ENCODE data around the gene LYRM1.
"Not testable (repeated sequence)": the region's sequence is repeated elsewhere in the genome, so short reads cannot be mapped to it uniquely, and the experiment has no call there.

LYRM1 gene

GRCh38 chr16:20937736-20938135 lies 37.2 kb downstream of the LYRM1 start:
- no peak for DNase-seq (ENCODE audit: low read depth in 2 of 2)

- no peak for DNase-seq (ENCODE audit: low read depth in 2 of 2)
These were observed 37.9 kb downstream of the LYRM1 start for GRCh38 chr16:20938426-20938825.

- DNase-seq (ENCODE audit: low read depth in 2 of 2) = no peak
These were observed 39.0 kb downstream of the LYRM1 start for GRCh38 chr16:20939611-20940010.

GRCh38 chr16:20940871-20941635 lies 40.5 kb downstream of the LYRM1 start:
- DNase-seq (ENCODE audit: low read depth in 2 of 2) = no peak

GRCh38 chr16:20941636-20941926 lies 41.0 kb downstream of the LYRM1 start:
- DNase-seq (ENCODE audit: low read depth in 2 of 2) = no peak

- DNase-seq (ENCODE audit: low read depth in 2 of 2) = no peak
These were observed 41.7 kb downstream of the LYRM1 start for GRCh38 chr16:20942256-20942655.

GRCh38 chr16:20944861-20945574 lies 44.4 kb downstream of the LYRM1 start:
- DNase-seq (ENCODE audit: low read depth in 2 of 2) = peak in 1 of 2 donors; percentile 0

GRCh38 chr16:20945575-20945875 lies 45.0 kb downstream of the LYRM1 start:
- not testable (repeated sequence) for DNase-seq (ENCODE audit: low read depth in 2 of 2)

- DNase-seq (ENCODE audit: low read depth in 2 of 2) = no peak
These were observed 45.6 kb downstream of the LYRM1 start for GRCh38 chr16:20946015-20946629.

- DNase-seq (ENCODE audit: low read depth in 2 of 2) = no peak
These were observed 47.9 kb downstream of the LYRM1 start for GRCh38 chr16:20948444-20948843.

- no peak for DNase-seq (ENCODE audit: low read depth in 2 of 2)
These were observed 49.1 kb downstream of the LYRM1 start for GRCh38 chr16:20949660-20950059.

- DNase-seq (ENCODE audit: low read depth in 2 of 2) = no peak
These were observed 49.7 kb downstream of the LYRM1 start for GRCh38 chr16:20950294-20950693.

- DNase-seq (ENCODE audit: low read depth in 2 of 2) = no peak
These were observed 51.8 kb downstream of the LYRM1 start for GRCh38 chr16:20952139-20952920.

- no peak for DNase-seq (ENCODE audit: low read depth in 2 of 2)
These were observed 54.0 kb downstream of the LYRM1 start for GRCh38 chr16:20954574-20954973.

- DNase-seq (ENCODE audit: low read depth in 2 of 2) = no peak
These were observed 55.7 kb downstream of the LYRM1 start for GRCh38 chr16:20956319-20956718.

- DNase-seq (ENCODE audit: low read depth in 2 of 2) = no peak
These were observed 56.6 kb downstream of the LYRM1 start for GRCh38 chr16:20957153-20957552.

GRCh38 chr16:20960899-20961298 lies 60.3 kb downstream of the LYRM1 start:
- no peak for DNase-seq (ENCODE audit: low read depth in 2 of 2)

GRCh38 chr16:20968765-20969164 lies 68.2 kb downstream of the LYRM1 start:
- DNase-seq (ENCODE audit: low read depth in 2 of 2) = no peak

- DNase-seq (ENCODE audit: low read depth in 2 of 2) = no peak
These were observed 68.8 kb downstream of the LYRM1 start for GRCh38 chr16:20969386-20969785.

- DNase-seq (ENCODE audit: low read depth in 2 of 2) = no peak
These were observed 70.8 kb downstream of the LYRM1 start for GRCh38 chr16:20971401-20971800.

- DNase-seq (ENCODE audit: low read depth in 2 of 2) = not testable (repeated sequence)
These were observed 72.6 kb downstream of the LYRM1 start for GRCh38 chr16:20973201-20973600.

Measured in stimulated activated CD8-positive, alpha-beta memory T cell treated with anti-CD3 and anti-CD28 coated beads, Interleukin-15, amount 100 ng/mL, for 4 hours (primary cell).